GM18870 (cell line): ENCODE results near the gene TRHDE.

Experiments
- ATAC-seq: cut with Tn5 transposase; IDR thresholded peaks from one replicate; pipeline ENCODE4 v1.9.1; 2021; ENCODE audit warnings: moderate library complexity; ENCODE audit not compliant: unreplicated experiment

The TRHDE gene

GRCh38 chr12:72272091-72272661 is at the start of gene TRHDE:
TRHDE (plus strand) TSS chr12:72272370; CDS start chr12:72272644, 274 bp downstream.
- no peak for ATAC-seq

GRCh38 chr12:72226510-72226909 is 45.7 kb upstream of the TRHDE start:
- ATAC-seq: no peak

GRCh38 chr12:72228424-72228823 is 43.7 kb upstream of the TRHDE start:
- no peak for ATAC-seq

- ATAC-seq: no peak
Observed at GRCh38 chr12:72230589-72230988, 41.6 kb upstream of the TRHDE start.

GRCh38 chr12:72234886-72235285 is 37.3 kb upstream of the TRHDE start:
- ATAC-seq: no peak

GRCh38 chr12:72236071-72236705 is 36.0 kb upstream of the TRHDE start:
- ATAC-seq: no peak

GRCh38 chr12:72241552-72241951 is 30.6 kb upstream of the TRHDE start:
- no peak for ATAC-seq

GRCh38 chr12:72242946-72243345 is 29.2 kb upstream of the TRHDE start:
- no peak for ATAC-seq

- no peak for ATAC-seq
Observed at GRCh38 chr12:72246370-72246769, 25.8 kb upstream of the TRHDE start.

GRCh38 chr12:72250346-72250745 is 21.8 kb upstream of the TRHDE start:
- no peak for ATAC-seq

- no peak for ATAC-seq
Observed at GRCh38 chr12:72256725-72257124, 15.4 kb upstream of the TRHDE start.

GRCh38 chr12:72261885-72262284 is 10.3 kb upstream of the TRHDE start:
- no peak for ATAC-seq

- no peak for ATAC-seq
Observed at GRCh38 chr12:72264548-72265175, 7.5 kb upstream of the TRHDE start.

GRCh38 chr12:72267974-72268373 is 4.2 kb upstream of the TRHDE start:
- ATAC-seq: no peak

- no peak for ATAC-seq
Observed at GRCh38 chr12:72268386-72268785, 3.8 kb upstream of the TRHDE start.

GRCh38 chr12:72269491-72269890 is 2.7 kb upstream of the TRHDE start:
- no peak for ATAC-seq

- no peak for ATAC-seq
Observed at GRCh38 chr12:72270246-72270645, 1.9 kb upstream of the TRHDE start.

- ATAC-seq: no peak
Observed at GRCh38 chr12:72270961-72271360, 1.2 kb upstream of the TRHDE start.

- ATAC-seq: no peak
Observed at GRCh38 chr12:72271451-72272090, 599 bp upstream of the TRHDE start.

- no peak for ATAC-seq
Observed at GRCh38 chr12:72272731-72273498, 745 bp downstream of the TRHDE start.

GRCh38 chr12:72273499-72273837 is 1.3 kb downstream of the TRHDE start:
- ATAC-seq: no peak
